ENCODE data around the gene TBCEL. TPM values are rescaled to one million over a fixed set of nuclear protein-coding genes. Genes with fewer than 3 reads are reported as not detected.

TBCEL gene
- total RNA-seq, 2 donors from 2014 or later = 15.2 to 15.9 TPM

GRCh38 chr11:121132211-121132976 is 108.5 kb downstream of the TBCEL start:
- H3K4me1 Mint-ChIP-seq (ENCODE audit: low read depth in 2 of 2) = no peaks in the 10 kb centered on the region
- no peaks in the 10 kb centered on the region for H3K9me3 Mint-ChIP-seq
- H3K4me3 Mint-ChIP-seq = no peak overlapping the region
- ATAC-seq = no peak
- DNase-seq (ENCODE audit: low spot score) = no peak
- H3K36me3 Mint-ChIP-seq = no peaks in the 10 kb centered on the region
- H3K27me3 Mint-ChIP-seq = peaks cover 5 to 12% of the 10 kb centered on the region in 2 donors
- H3K27ac Mint-ChIP-seq = no peak overlapping the region

GRCh38 chr11:121134741-121135312 is 110.9 kb downstream of the TBCEL start:
- ATAC-seq (no peak), DNase-seq (ENCODE audit: low spot score) (no peak)
- H3K27me3 Mint-ChIP-seq = peaks cover 5 to 14% of the 10 kb centered on the region in 2 donors

GRCh38 chr11:121137005-121137404 is 113.1 kb downstream of the TBCEL start:
- Mint-ChIP-seq H3K9me3 (no peaks in the 10 kb centered on the region), H3K4me1 (ENCODE audit: low read depth in 2 of 2) (no peaks in the 10 kb centered on the region), H3K36me3 (no peaks in the 10 kb centered on the region), H3K4me3 (no peak overlapping the region), H3K27me3 (peaks cover 5 to 14% of the 10 kb centered on the region in 2 donors), H3K27ac (no peak overlapping the region)
- no peak for ATAC-seq
- no peak for DNase-seq (ENCODE audit: low spot score)

More at GRCh38 chr11:121134741-121135312, 110.9 kb downstream of the TBCEL start:
- no peaks in the 10 kb centered on the region for H3K9me3 Mint-ChIP-seq
- no peaks in the 10 kb centered on the region for H3K36me3 Mint-ChIP-seq
- no peak overlapping the region for H3K27ac Mint-ChIP-seq
- H3K4me3 Mint-ChIP-seq = no peak overlapping the region
- no peaks in the 10 kb centered on the region for H3K4me1 Mint-ChIP-seq (ENCODE audit: low read depth in 2 of 2)

GRCh38 chr11:121138259-121138658 is 114.4 kb downstream of the TBCEL start:
- Mint-ChIP-seq H3K27ac (no peak overlapping the region), H3K9me3 (no peaks in the 10 kb centered on the region), H3K36me3 (no peaks in the 10 kb centered on the region), H3K4me3 (no peak overlapping the region), H3K4me1 (ENCODE audit: low read depth in 2 of 2) (no peaks in the 10 kb centered on the region), H3K27me3 (peaks cover 5 to 17% of the 10 kb centered on the region in 2 donors)
- DNase-seq (ENCODE audit: low spot score) = no peak
- no peak for ATAC-seq

- peaks cover 5 to 10% of the 10 kb centered on the region in 2 donors for H3K27me3 Mint-ChIP-seq
- ATAC-seq = no peak
- no peaks in the 10 kb centered on the region for H3K9me3 Mint-ChIP-seq
- H3K36me3 Mint-ChIP-seq = no peaks in the 10 kb centered on the region
- H3K4me3 Mint-ChIP-seq = no peak overlapping the region
- no peaks in the 10 kb centered on the region for H3K4me1 Mint-ChIP-seq (ENCODE audit: low read depth in 2 of 2)
- no peak overlapping the region for H3K27ac Mint-ChIP-seq
- DNase-seq (ENCODE audit: low spot score) = no peak
These were observed 116.5 kb downstream of the TBCEL start for GRCh38 chr11:121140369-121140768.

Other genes starting within 250 kb of the TBCEL start
- gene TECTA, start 77.1 kb downstream of the TBCEL start, total RNA-seq = under 1 TPM; 0.39 to 0.86 TPM

All from natural killer cell treated with Interleukin-12 subunit alpha and Interleukin-12 subunit beta and Interleukin-15 and Interleukin-18, amount 100 ng/mL, for 72 hours (primary cell).